ENCODE data around the gene ZBTB24. TPM values are rescaled to one million over a fixed set of nuclear protein-coding genes. Genes with fewer than 3 reads are reported as not detected.

The ZBTB24 gene
- total and polyA plus RNA-seq, 2 donors (not counting 3 experiments of a cell fraction or from before 2014, with no cell fraction given), result 1.9 to 6.2 TPM

- Histone ChIP-seq H3K4me3 (replicated peaks in 1 of 3; ENCODE audit: insufficient read depth in 1 of 3, low read depth in 1 of 3, low read length in 3 of 3) (no peak overlapping the region), H3K9me1 (replicated peaks; ENCODE audit: control insufficient read depth, extremely low read depth, insufficient read depth, low read length) (no peaks in the 10 kb centered on the region), H3K27me3 (ENCODE audit: control insufficient read depth in 2 of 2, insufficient read depth in 2 of 2, low read length in 2 of 2) (peaks cover 8% of the 10 kb centered on the region in 2 experiments), H2AFZ (ENCODE audit: low read depth, low read length) (no peak overlapping the region), H3K36me3 (ENCODE audit: control insufficient read depth in 2 of 2, extremely low read depth in 1 of 2, insufficient read depth in 2 of 2, low read length in 2 of 2) (no peaks in the 10 kb centered on the region), H3K27ac (ENCODE audit: insufficient read depth, low read depth, low read length) (no peak overlapping the region), H3K79me2 (ENCODE audit: control insufficient read depth, insufficient read depth, low read length) (no peaks in the 10 kb centered on the region), H3K4me1 (ENCODE audit: control insufficient read depth, extremely low read depth, insufficient read depth, low read length) (no peaks in the 10 kb centered on the region), H3K9ac (replicated peaks; ENCODE audit: extremely low read depth, insufficient read depth, low read length) (no peak overlapping the region), H4K20me1 (replicated peaks; ENCODE audit: control insufficient read depth, extremely low read depth, insufficient read depth, low read length) (no peaks in the 10 kb centered on the region), H3K9me3 (replicated peaks; ENCODE audit: control insufficient read depth, insufficient read depth, low read length) (no peaks in the 10 kb centered on the region), H3K4me2 (ENCODE audit: insufficient read depth, low read length) (no peak overlapping the region)
- ChIA-PET POLR2A (no interaction called here), CTCF (interaction anchor here (1.1 kb wide), 1 partner anchor 15 kb away, joined by 4 read pairs; no protein-coding TSS in a partner anchor)
- FAIRE-seq (no peak), DNase-seq (ENCODE audit: low read depth, low spot score) (no peak)
- TF ChIP-seq CTCF (IDR thresholded peaks at IDR 0.05; ENCODE audit: extremely low read depth in 1 of 2, insufficient read depth in 1 of 2, low read depth in 1 of 2, low read length in 2 of 2), result no peak
- no peak for TF ChIP-seq FOS (IDR thresholded peaks at IDR 0.05; ENCODE audit: borderline replicate concordance, insufficient read depth, low read length)
- TF ChIP-seq GATA2 (IDR thresholded peaks at IDR 0.05; ENCODE audit: insufficient read depth, insufficient read length, low read depth, low read length), result no peak
- no peak for TF ChIP-seq POLR2AphosphoS5 (IDR thresholded peaks at IDR 0.05; ENCODE audit: insufficient read depth, low read depth, low read length)
- TF ChIP-seq POLR2A (IDR thresholded peaks at IDR 0.05; ENCODE audit: low read depth, low read length), result no peak
- no peak for TF ChIP-seq MAX (IDR thresholded peaks at IDR 0.05; ENCODE audit: insufficient read depth, insufficient read length)
- TF ChIP-seq JUN (IDR thresholded peaks at IDR 0.05; ENCODE audit: borderline replicate concordance, insufficient read depth, insufficient read length, low read depth), result no peak
- intact Hi-C loops (cut with micrococcal nuclease) (no loop called here), dilution Hi-C loops (cut with MboI; ENCODE audit: extremely low pct_ligation_motif_present, low sequenced_read_pairs) (no loop called here)
- no TSS peak for BruUV-seq (replicated peaks)
These were observed 15.0 kb upstream of the ZBTB24 start for GRCh38 chr6:109498052-109498451.

All from endothelial cell of umbilical vein (primary cell).